K562 (cell line): ENCODE measurements around the gene MYO9A.

Experiments
- CTCF ChIP-seq, 3 experiments: IDR thresholded peaks in 2 of 3; conservative IDR thresholded peaks in 1 of 3; 2 replicates each; pipeline ENCODE4 v1.5.1; 2011 to 2012; ENCODE audit warnings: low read length in 3 of 3, mild to moderate bottlenecking in 3 of 3, control low read depth in 2 of 3, improper control_type of control experiment in 1 of 3, inconsistent platforms in 1 of 3, low read depth in 1 of 3, mixed read lengths in 1 of 3, moderate library complexity in 1 of 3; ENCODE audit not compliant: insufficient read depth in 2 of 3
- NR2C2 ChIP-seq, 2 experiments: fragments of 200-800 bp in 1 of 2; sonication (Bioruptor generic) in 1 of 2; sonication (generic) in 1 of 2; formaldehyde crosslinking in 1 of 2; IDR thresholded peaks; 2 replicates each; pipeline versions ENCODE4 v1.6.1 to v1.8.0; 2016 to 2022; ENCODE audit warnings: mild to moderate bottlenecking in 1 of 2, missing compliant biosample characterization in 1 of 2, missing genetic modification characterization in 1 of 2, missing genetic modification reagents in 1 of 2

DNA sequence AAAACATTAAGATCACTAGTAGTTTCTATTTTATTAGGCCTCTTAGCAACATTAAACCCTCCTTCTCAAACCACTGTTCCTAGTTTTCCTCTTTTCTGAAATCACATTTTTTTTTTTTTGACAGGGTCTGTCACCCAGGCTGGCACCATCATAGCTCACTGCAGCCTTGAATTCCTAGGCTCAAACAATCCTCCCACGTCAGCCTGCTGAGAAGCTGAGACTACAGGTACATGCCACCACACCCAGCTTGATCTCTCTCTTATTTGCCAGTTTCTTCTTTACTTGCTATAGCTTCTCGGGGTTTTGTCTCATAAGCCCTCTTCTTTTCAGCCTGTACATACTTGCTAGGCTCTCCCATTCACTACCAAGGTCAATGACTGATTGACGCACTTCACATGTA lies 28.3 kb upstream of the MYO9A start:
- TF ChIP-seq CTCF (IDR thresholded peaks at IDR 0.05 in 2 of 3, conservative IDR thresholded peaks at IDR 0.05 in 1 of 3; ENCODE audit: insufficient read depth in 2 of 3, low read depth in 1 of 3, low read length in 3 of 3): no peak
- TF ChIP-seq NR2C2 (CRISPR knock-in tag; IDR thresholded peaks at IDR 0.05): no peak
- TF ChIP-seq NR2C2 (tag; IDR thresholded peaks at IDR 0.05): no peak
